GM21717 (cell line): ENCODE measurements around the gene TENT4A.
"Not testable (repeated sequence)": the region's sequence is repeated elsewhere in the genome, so short reads cannot be mapped to it uniquely, and the experiment has no call there.

Source experiments
- ATAC-seq: cut with Tn5 transposase; IDR thresholded peaks from one replicate; pipeline ENCODE4 v1.9.1; 2021; ENCODE audit warnings: mild to moderate bottlenecking, moderate library complexity; ENCODE audit not compliant: unreplicated experiment

TENT4A gene

GRCh38 chr5:6768590-6769230 is 55.5 kb downstream of the TENT4A start:
- no peak for ATAC-seq

GRCh38 chr5:6770826-6771607 is 57.8 kb downstream of the TENT4A start:
- ATAC-seq: no peak

- no peak for ATAC-seq
Observed at GRCh38 chr5:6772886-6773285, 59.7 kb downstream of the TENT4A start.

- ATAC-seq: no peak
Observed at GRCh38 chr5:6773342-6774035, 60.3 kb downstream of the TENT4A start.

GRCh38 chr5:6774207-6774606 is 61.0 kb downstream of the TENT4A start:
- not testable (repeated sequence) for ATAC-seq

GRCh38 chr5:6774721-6775204 is 61.5 kb downstream of the TENT4A start:
- no peak for ATAC-seq

- ATAC-seq: no peak
Observed at GRCh38 chr5:6775571-6775970, 62.3 kb downstream of the TENT4A start.

- ATAC-seq: peak; percentile 82
Observed at GRCh38 chr5:6780802-6781391, 67.7 kb downstream of the TENT4A start.

- ATAC-seq: no peak
Observed at GRCh38 chr5:6781716-6782115, 68.5 kb downstream of the TENT4A start.

GRCh38 chr5:6783787-6784186 is 70.6 kb downstream of the TENT4A start:
- ATAC-seq: no peak

GRCh38 chr5:6784481-6784880 is 71.2 kb downstream of the TENT4A start:
- no peak for ATAC-seq

- no peak for ATAC-seq
Observed at GRCh38 chr5:6785161-6785860, 72.1 kb downstream of the TENT4A start.

GRCh38 chr5:6785861-6786180 is 72.6 kb downstream of the TENT4A start:
- no peak for ATAC-seq

GRCh38 chr5:6786786-6787495 is 73.7 kb downstream of the TENT4A start:
- ATAC-seq: no peak

- ATAC-seq: no peak
Observed at GRCh38 chr5:6787941-6788340, 74.7 kb downstream of the TENT4A start.

- no peak for ATAC-seq
Observed at GRCh38 chr5:6788439-6788838, 75.2 kb downstream of the TENT4A start.

- ATAC-seq: no peak
Observed at GRCh38 chr5:6788956-6789649, 75.9 kb downstream of the TENT4A start.

GRCh38 chr5:6790346-6790865 is 77.2 kb downstream of the TENT4A start:
- no peak for ATAC-seq

- ATAC-seq: no peak
Observed at GRCh38 chr5:6791031-6791430, 77.8 kb downstream of the TENT4A start.
